ENCODE results near the gene PTGDR2.

DNA sequence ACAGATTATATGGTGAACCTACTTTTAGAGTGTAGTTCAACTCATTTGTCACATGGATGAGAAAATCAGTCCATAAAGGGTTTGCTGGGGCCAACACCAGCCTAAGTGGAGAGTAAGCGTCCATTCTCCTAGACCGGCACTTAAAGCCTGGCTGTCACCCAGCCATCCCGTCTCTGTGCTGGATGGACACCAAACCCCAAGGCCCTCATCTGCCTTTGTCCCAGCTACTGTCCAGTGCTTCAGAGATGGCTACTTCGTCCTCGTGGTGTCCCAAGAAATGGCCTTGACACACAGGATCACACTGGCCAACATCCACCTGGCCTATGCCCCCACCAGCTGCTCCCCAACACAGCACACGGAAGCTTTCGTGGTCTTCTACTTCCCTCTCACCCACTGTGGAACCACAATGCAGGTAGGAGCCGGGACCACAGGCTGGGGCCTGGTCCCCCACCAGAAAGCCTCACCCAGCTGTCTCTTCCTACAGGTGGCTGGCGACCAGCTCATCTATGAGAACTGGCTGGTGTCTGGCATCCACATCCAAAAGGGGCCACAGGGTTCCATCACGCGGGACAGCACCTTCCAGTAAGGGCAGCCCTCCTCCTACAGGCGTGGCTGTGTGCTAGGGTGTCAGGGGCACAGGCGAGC lies 15.1 kb upstream of the PTGDR2 start:
- TF ChIP-seq, protein P1, sequence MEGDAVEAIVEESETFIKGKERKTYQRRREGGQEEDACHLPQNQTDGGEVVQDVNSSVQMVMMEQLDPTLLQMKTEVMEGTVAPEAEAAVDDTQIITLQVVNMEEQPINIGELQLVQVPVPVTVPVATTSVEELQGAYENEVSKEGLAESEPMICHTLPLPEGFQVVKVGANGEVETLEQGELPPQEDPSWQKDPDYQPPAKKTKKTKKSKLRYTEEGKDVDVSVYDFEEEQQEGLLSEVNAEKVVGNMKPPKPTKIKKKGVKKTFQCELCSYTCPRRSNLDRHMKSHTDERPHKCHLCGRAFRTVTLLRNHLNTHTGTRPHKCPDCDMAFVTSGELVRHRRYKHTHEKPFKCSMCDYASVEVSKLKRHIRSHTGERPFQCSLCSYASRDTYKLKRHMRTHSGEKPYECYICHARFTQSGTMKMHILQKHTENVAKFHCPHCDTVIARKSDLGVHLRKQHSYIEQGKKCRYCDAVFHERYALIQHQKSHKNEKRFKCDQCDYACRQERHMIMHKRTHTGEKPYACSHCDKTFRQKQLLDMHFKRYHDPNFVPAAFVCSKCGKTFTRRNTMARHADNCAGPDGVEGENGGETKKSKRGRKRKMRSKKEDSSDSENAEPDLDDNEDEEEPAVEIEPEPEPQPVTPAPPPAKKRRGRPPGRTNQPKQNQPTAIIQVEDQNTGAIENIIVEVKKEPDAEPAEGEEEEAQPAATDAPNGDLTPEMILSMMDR (IDR thresholded peaks at IDR 0.05; ENCODE audit: insufficient read depth, low read length, poor library complexity, severe bottlenecking) = no peak
- no peak for TF ChIP-seq EZH2phosphoT487 (conservative IDR thresholded peaks at IDR 0.05; ENCODE audit: low read length)

Measured in SU-DHL-6 (cell line).